Measurements from ENCODE around the gene OSCP1.

DNA sequence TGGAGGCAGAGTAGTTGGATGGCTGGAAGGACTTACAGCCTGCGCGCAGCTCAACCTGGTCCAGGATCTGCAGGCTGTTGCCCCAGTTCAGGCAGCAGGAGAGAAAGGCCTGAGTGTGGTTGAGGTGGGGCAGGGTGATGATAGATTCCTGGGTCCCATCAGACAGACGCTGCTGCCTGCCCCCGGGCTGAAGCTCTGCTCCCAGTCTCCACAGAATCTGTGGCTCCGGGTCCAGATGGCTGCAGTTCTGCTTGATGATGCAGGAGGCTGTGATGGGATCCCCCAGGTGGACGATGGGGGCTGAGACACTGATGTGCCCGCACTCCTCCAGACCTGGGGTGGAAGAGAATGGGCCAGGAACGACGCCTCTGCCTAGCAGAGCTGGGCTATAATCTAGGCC, 25.1 kb upstream of the OSCP1 start:
- TF ChIP-seq, protein P1, sequence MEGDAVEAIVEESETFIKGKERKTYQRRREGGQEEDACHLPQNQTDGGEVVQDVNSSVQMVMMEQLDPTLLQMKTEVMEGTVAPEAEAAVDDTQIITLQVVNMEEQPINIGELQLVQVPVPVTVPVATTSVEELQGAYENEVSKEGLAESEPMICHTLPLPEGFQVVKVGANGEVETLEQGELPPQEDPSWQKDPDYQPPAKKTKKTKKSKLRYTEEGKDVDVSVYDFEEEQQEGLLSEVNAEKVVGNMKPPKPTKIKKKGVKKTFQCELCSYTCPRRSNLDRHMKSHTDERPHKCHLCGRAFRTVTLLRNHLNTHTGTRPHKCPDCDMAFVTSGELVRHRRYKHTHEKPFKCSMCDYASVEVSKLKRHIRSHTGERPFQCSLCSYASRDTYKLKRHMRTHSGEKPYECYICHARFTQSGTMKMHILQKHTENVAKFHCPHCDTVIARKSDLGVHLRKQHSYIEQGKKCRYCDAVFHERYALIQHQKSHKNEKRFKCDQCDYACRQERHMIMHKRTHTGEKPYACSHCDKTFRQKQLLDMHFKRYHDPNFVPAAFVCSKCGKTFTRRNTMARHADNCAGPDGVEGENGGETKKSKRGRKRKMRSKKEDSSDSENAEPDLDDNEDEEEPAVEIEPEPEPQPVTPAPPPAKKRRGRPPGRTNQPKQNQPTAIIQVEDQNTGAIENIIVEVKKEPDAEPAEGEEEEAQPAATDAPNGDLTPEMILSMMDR (IDR thresholded peaks at IDR 0.05; ENCODE audit: low read depth, low read length, poor library complexity, severe bottlenecking) = no peak
- no peak for TF ChIP-seq EZH2phosphoT487 (IDR thresholded peaks at IDR 0.05; ENCODE audit: borderline replicate concordance, low read length)

All from DOHH2 (cell line).